ENCODE data around the gene COL4A3.

COL4A3 gene

DNA sequence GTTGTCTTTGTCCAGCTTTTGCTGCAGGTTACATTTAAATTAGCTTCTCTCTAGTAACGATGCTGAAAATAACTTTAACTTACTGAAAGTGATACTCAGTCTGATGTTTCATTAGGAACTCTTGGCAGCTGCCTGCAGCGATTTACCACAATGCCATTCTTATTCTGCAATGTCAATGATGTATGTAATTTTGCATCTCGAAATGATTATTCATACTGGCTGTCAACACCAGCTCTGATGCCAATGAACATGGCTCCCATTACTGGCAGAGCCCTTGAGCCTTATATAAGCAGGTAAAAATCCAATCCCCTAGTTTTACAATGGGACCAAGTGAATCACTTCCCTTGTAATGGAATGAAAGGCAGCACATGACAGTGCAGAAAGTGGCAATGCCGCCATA lies 144.4 kb downstream of the COL4A3 start:
- no peaks in the 10 kb centered on the region for H4K20me1 ChIP-seq (ENCODE audit: insufficient read depth)
- H3K27me3 ChIP-seq (ENCODE audit: insufficient read depth, low read depth): no peaks in the 10 kb centered on the region
- no peak overlapping the region for H3K4me3 ChIP-seq (IDR thresholded peaks at IDR 0.05; ENCODE audit: insufficient read depth, low read depth, low read length)
- H3K4me1 ChIP-seq (ENCODE audit: low read depth, poor library complexity, severe bottlenecking): peaks cover 9% of the 10 kb centered on the region
- H2AFZ ChIP-seq (ENCODE audit: low read depth): no peak overlapping the region
- H3K79me2 ChIP-seq (ENCODE audit: insufficient read depth, low read depth): no peaks in the 10 kb centered on the region
- H3K9ac ChIP-seq: no peak overlapping the region
- TF ChIP-seq, protein P1, sequence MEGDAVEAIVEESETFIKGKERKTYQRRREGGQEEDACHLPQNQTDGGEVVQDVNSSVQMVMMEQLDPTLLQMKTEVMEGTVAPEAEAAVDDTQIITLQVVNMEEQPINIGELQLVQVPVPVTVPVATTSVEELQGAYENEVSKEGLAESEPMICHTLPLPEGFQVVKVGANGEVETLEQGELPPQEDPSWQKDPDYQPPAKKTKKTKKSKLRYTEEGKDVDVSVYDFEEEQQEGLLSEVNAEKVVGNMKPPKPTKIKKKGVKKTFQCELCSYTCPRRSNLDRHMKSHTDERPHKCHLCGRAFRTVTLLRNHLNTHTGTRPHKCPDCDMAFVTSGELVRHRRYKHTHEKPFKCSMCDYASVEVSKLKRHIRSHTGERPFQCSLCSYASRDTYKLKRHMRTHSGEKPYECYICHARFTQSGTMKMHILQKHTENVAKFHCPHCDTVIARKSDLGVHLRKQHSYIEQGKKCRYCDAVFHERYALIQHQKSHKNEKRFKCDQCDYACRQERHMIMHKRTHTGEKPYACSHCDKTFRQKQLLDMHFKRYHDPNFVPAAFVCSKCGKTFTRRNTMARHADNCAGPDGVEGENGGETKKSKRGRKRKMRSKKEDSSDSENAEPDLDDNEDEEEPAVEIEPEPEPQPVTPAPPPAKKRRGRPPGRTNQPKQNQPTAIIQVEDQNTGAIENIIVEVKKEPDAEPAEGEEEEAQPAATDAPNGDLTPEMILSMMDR (conservative IDR thresholded peaks at IDR 0.05; ENCODE audit: low read depth, low read length): no peak
- H3K36me3 ChIP-seq (ENCODE audit: insufficient read depth): no peaks in the 10 kb centered on the region
- no peak overlapping the region for H3K27ac ChIP-seq
- no peak overlapping the region for H3K4me2 ChIP-seq

DNA sequence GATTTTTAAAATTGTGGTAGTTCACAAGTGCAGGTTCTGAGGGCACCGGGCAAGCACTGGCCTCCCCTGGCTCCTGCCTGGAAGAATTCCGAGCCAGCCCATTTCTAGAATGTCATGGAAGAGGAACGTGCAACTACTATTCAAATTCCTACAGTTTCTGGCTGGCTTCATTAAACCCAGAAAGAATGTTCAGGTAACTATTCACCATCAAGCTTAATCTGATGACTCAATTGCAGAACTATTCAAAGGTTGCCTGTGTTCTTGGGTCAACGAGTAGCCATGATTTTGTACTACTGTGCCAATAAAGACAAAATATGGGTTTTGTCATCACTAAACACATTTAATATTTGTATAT lies 146.3 kb downstream of the COL4A3 start:
- no peaks in the 10 kb centered on the region for H3K79me2 ChIP-seq (ENCODE audit: insufficient read depth, low read depth)

DNA sequence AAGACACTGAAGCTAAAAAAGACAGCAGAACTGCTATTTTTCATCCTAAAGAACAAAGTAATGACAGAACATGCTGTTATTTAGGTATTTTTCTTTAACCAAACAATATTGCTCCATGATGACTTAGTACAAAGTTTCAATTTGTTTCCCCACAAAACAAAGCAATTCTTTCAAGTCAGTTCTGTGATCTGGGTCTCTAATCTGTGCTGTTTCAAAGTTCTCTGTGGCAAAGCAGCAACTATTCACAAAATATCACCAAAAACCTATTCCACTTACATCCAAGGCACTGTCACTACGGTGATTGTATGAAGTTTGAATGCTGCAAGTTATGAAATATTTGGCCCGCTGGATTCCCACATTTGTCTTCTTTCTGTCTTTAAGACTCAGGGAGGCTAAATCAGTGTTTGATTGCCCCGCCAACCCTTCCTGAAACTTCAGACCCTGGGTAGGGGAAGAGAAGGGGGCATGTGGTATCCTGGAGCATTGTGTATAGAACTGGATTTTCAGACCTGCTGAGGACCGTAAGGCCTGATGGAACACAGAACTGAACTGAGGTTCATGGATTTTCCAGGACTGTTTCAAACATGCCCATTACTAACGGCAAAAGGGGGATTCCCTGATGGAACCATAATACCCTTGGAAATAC lies 147.6 kb downstream of the COL4A3 start:
- Histone ChIP-seq H3K4me2 (no peak overlapping the region), H3K4me1 (ENCODE audit: low read depth, poor library complexity, severe bottlenecking) (peaks cover 9% of the 10 kb centered on the region), H3K27ac (no peak overlapping the region)

More for the DNA sequence above, 146.3 kb downstream of the COL4A3 start:
- Histone ChIP-seq H3K4me1 (ENCODE audit: low read depth, poor library complexity, severe bottlenecking) (peaks cover 9% of the 10 kb centered on the region), H2AFZ (ENCODE audit: low read depth) (no peak overlapping the region), H4K20me1 (ENCODE audit: insufficient read depth) (no peaks in the 10 kb centered on the region), H3K9ac (no peak overlapping the region), H3K4me3 (IDR thresholded peaks at IDR 0.05; ENCODE audit: insufficient read depth, low read depth, low read length) (no peak overlapping the region), H3K4me2 (no peak overlapping the region), H3K36me3 (ENCODE audit: insufficient read depth) (no peaks in the 10 kb centered on the region), H3K27me3 (ENCODE audit: insufficient read depth, low read depth) (no peaks in the 10 kb centered on the region), H3K27ac (no peak overlapping the region)
- TF ChIP-seq, protein P1 (conservative IDR thresholded peaks at IDR 0.05; ENCODE audit: low read depth, low read length): no peak

DNA sequence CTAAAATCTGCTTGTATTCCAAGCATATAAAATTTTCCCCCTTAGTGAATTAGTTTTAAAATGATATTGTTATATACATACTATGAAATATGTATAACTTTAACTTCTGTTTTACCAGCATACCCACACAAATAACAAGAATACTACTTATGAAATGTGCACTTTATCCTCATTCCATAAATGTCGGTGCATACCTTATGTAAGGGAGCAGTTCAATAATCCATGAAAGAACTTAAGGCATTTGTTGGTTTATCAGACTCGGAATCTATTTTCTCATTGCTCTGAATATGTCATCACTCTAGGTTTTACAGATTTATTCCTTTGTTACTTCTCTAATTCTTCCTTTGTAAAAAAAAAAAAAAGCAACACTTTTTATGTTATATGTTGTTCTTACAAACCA lies 148.2 kb downstream of the COL4A3 start:
- H3K4me2 ChIP-seq: no peak overlapping the region
- H3K9ac ChIP-seq: no peak overlapping the region
- no peak overlapping the region for H3K4me3 ChIP-seq (IDR thresholded peaks at IDR 0.05; ENCODE audit: insufficient read depth, low read depth, low read length)
- H3K27me3 ChIP-seq (ENCODE audit: insufficient read depth, low read depth): no peaks in the 10 kb centered on the region
- no peak overlapping the region for H2AFZ ChIP-seq (ENCODE audit: low read depth)
- no peaks in the 10 kb centered on the region for H4K20me1 ChIP-seq (ENCODE audit: insufficient read depth)
- H3K36me3 ChIP-seq (ENCODE audit: insufficient read depth): no peaks in the 10 kb centered on the region
- H3K27ac ChIP-seq: no peak overlapping the region
- H3K4me1 ChIP-seq (ENCODE audit: low read depth, poor library complexity, severe bottlenecking): peaks cover 9% of the 10 kb centered on the region
- TF ChIP-seq, protein P1 (conservative IDR thresholded peaks at IDR 0.05; ENCODE audit: low read depth, low read length): no peak
- no peaks in the 10 kb centered on the region for H3K79me2 ChIP-seq (ENCODE audit: insufficient read depth, low read depth)

More for the DNA sequence above, 147.6 kb downstream of the COL4A3 start:
- no peaks in the 10 kb centered on the region for H3K79me2 ChIP-seq (ENCODE audit: insufficient read depth, low read depth)
- H2AFZ ChIP-seq (ENCODE audit: low read depth): no peak overlapping the region
- H4K20me1 ChIP-seq (ENCODE audit: insufficient read depth): no peaks in the 10 kb centered on the region
- H3K27me3 ChIP-seq (ENCODE audit: insufficient read depth, low read depth): no peaks in the 10 kb centered on the region
- TF ChIP-seq, protein P1 (conservative IDR thresholded peaks at IDR 0.05; ENCODE audit: low read depth, low read length): no peak
- H3K36me3 ChIP-seq (ENCODE audit: insufficient read depth): no peaks in the 10 kb centered on the region
- H3K4me3 ChIP-seq (IDR thresholded peaks at IDR 0.05; ENCODE audit: insufficient read depth, low read depth, low read length): no peak overlapping the region
- no peak overlapping the region for H3K9ac ChIP-seq
